ENCODE results near the gene TMEM184A. TPM values are rescaled to one million over a fixed set of nuclear protein-coding genes. Genes with fewer than 3 reads are reported as not detected.

The TMEM184A gene
- total and polyA plus RNA-seq, 2 experiments from 2014 or later: 0.18 to 0.66 TPM

DNA sequence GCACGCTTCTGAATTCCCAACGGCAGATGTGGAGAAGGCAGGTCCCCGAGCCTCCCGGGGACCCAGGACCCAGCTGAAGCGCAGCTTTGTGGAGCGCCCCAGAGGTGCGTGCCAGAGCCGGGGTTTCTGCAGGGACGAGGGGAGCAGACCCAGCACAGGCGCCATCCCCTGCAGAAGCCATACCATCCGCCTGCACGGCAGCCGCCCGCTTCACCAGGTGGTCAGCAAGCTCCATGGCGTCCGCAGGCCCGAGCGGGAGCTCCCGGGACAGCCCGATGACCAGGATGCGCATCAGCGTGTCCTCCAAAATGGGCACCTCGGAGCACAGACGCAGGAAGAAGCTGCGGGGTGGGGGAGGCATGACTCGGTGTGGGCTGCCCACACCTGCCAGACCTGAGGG, 62.4 kb downstream of the TMEM184A start (continued):
- no peak for TF ChIP-seq EZH2phosphoT487 (IDR thresholded peaks at IDR 0.05; ENCODE audit: unreplicated experiment)
- TF ChIP-seq, protein P1, sequence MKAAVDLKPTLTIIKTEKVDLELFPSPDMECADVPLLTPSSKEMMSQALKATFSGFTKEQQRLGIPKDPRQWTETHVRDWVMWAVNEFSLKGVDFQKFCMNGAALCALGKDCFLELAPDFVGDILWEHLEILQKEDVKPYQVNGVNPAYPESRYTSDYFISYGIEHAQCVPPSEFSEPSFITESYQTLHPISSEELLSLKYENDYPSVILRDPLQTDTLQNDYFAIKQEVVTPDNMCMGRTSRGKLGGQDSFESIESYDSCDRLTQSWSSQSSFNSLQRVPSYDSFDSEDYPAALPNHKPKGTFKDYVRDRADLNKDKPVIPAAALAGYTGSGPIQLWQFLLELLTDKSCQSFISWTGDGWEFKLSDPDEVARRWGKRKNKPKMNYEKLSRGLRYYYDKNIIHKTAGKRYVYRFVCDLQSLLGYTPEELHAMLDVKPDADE (IDR thresholded peaks at IDR 0.05): no peak
- TF ChIP-seq NANOG (IDR thresholded peaks at IDR 0.05; ENCODE audit: borderline replicate concordance): no peak
- no peak for TF ChIP-seq JUNB (IDR thresholded peaks at IDR 0.05; ENCODE audit: unreplicated experiment)
- TF ChIP-seq, protein P2, sequence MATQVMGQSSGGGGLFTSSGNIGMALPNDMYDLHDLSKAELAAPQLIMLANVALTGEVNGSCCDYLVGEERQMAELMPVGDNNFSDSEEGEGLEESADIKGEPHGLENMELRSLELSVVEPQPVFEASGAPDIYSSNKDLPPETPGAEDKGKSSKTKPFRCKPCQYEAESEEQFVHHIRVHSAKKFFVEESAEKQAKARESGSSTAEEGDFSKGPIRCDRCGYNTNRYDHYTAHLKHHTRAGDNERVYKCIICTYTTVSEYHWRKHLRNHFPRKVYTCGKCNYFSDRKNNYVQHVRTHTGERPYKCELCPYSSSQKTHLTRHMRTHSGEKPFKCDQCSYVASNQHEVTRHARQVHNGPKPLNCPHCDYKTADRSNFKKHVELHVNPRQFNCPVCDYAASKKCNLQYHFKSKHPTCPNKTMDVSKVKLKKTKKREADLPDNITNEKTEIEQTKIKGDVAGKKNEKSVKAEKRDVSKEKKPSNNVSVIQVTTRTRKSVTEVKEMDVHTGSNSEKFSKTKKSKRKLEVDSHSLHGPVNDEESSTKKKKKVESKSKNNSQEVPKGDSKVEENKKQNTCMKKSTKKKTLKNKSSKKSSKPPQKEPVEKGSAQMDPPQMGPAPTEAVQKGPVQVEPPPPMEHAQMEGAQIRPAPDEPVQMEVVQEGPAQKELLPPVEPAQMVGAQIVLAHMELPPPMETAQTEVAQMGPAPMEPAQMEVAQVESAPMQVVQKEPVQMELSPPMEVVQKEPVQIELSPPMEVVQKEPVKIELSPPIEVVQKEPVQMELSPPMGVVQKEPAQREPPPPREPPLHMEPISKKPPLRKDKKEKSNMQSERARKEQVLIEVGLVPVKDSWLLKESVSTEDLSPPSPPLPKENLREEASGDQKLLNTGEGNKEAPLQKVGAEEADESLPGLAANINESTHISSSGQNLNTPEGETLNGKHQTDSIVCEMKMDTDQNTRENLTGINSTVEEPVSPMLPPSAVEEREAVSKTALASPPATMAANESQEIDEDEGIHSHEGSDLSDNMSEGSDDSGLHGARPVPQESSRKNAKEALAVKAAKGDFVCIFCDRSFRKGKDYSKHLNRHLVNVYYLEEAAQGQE (IDR thresholded peaks at IDR 0.05; ENCODE audit: unreplicated experiment): no peak
- no peak for TF ChIP-seq CREB1 (CRISPR knock-in tag; IDR thresholded peaks at IDR 0.05; ENCODE audit: low read depth)
- no peak for TF ChIP-seq STAT1 (IDR thresholded peaks at IDR 0.05; ENCODE audit: unreplicated experiment)

DNA sequence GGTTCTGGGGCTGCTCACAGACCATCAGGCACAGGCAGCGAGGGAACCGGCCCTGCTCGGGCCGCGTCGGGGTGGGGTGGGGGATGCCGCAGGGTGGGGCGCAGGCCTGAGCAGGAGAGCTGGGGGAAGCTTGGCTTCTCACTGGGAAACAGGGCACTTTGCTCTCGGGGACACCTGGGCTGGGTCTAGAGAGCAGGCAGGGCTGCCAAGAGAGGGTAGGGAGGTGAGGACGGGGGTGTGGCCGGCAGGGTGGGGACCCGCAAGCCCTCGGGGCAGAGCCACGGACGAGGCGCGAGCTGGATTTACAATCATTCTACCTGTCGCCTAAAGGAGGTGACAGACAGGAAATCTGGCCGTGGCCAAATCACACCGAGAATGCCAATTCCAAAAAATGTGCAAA, 62.9 kb downstream of the TMEM184A start:
- peaks cover 4% of the 10 kb centered on the region; the same call in 1 of the 2 replicates for H3K36me3 ChIP-seq (ENCODE audit: insufficient read depth)
- H3K27ac ChIP-seq (ENCODE audit: low read depth): no peak overlapping the region
- peaks cover 7% of the 10 kb centered on the region; the same call in 1 of the 2 replicates for H4K20me1 ChIP-seq (replicated peaks; ENCODE audit: insufficient read depth)
- no peaks in the 10 kb centered on the region for H3F3A ChIP-seq (replicated peaks; ENCODE audit: low read depth)
- ATAC-seq: no peak
- H2AFZ ChIP-seq: no peak overlapping the region
- no peak for DNase-seq (ENCODE audit: low spot score)
- H3K4me1 ChIP-seq (ENCODE audit: insufficient read depth): no peaks in the 10 kb centered on the region
- H3K79me2 ChIP-seq (replicated peaks; ENCODE audit: insufficient read depth): no peaks in the 10 kb centered on the region
- no peaks in the 10 kb centered on the region for H3K27me3 ChIP-seq (ENCODE audit: insufficient read depth)
- H3K9me2 ChIP-seq (ENCODE audit: insufficient read depth): no peaks in the 10 kb centered on the region
- Mint-ChIP-seq H3K36me3 (ENCODE audit: low read depth) (peaks cover 45% of the 10 kb centered on the region), H3K4me3 (no peak overlapping the region), H3K4me1 (no peaks in the 10 kb centered on the region), H3K27ac (no peak overlapping the region), H3K9me3 (no peaks in the 10 kb centered on the region), H3K27me3 (ENCODE audit: insufficient read depth, low read depth, poor library complexity) (peaks cover 4% of the 10 kb centered on the region)
- no peak overlapping the region for H3K4me2 ChIP-seq
- no peak overlapping the region for H3K4me3 ChIP-seq
- TF ChIP-seq STAT1 (IDR thresholded peaks at IDR 0.05; ENCODE audit: unreplicated experiment) (no peak), ZNF331 (CRISPR knock-in tag; IDR thresholded peaks at IDR 0.05; ENCODE audit: low read depth) (no peak), EZH2phosphoT487 (IDR thresholded peaks at IDR 0.05; ENCODE audit: unreplicated experiment) (no peak), CREB1 (CRISPR knock-in tag; IDR thresholded peaks at IDR 0.05; ENCODE audit: low read depth) (no peak), POLR2AphosphoS5 (IDR thresholded peaks at IDR 0.05; ENCODE audit: low read depth) (no peak), ZNF114 (CRISPR knock-in tag; IDR thresholded peaks at IDR 0.05) (no peak), NANOG (IDR thresholded peaks at IDR 0.05; ENCODE audit: borderline replicate concordance) (no peak), EZH2 (IDR thresholded peaks at IDR 0.05; ENCODE audit: low read depth, unreplicated experiment) (no peak)
- TF ChIP-seq, protein P1 (IDR thresholded peaks at IDR 0.05): no peak
- TF ChIP-seq, protein P3, sequence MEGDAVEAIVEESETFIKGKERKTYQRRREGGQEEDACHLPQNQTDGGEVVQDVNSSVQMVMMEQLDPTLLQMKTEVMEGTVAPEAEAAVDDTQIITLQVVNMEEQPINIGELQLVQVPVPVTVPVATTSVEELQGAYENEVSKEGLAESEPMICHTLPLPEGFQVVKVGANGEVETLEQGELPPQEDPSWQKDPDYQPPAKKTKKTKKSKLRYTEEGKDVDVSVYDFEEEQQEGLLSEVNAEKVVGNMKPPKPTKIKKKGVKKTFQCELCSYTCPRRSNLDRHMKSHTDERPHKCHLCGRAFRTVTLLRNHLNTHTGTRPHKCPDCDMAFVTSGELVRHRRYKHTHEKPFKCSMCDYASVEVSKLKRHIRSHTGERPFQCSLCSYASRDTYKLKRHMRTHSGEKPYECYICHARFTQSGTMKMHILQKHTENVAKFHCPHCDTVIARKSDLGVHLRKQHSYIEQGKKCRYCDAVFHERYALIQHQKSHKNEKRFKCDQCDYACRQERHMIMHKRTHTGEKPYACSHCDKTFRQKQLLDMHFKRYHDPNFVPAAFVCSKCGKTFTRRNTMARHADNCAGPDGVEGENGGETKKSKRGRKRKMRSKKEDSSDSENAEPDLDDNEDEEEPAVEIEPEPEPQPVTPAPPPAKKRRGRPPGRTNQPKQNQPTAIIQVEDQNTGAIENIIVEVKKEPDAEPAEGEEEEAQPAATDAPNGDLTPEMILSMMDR (conservative IDR thresholded peaks at IDR 0.05; ENCODE audit: low read depth in 2 of 2): no peak
- TF ChIP-seq, protein P2 (IDR thresholded peaks at IDR 0.05; ENCODE audit: unreplicated experiment): no peak
